ENCODE results near the gene TMEM87B. TPM values are rescaled to one million over a fixed set of nuclear protein-coding genes. Genes with fewer than 3 reads are reported as not detected.

TMEM87B gene
- total and polyA plus RNA-seq, 8 donors, result 24.6 to 36.8 (median 28.4) TPM

- Histone ChIP-seq H3K36me3 (no peaks in the 10 kb centered on the region), H3K4me1 (no peaks in the 10 kb centered on the region), H3K27ac (no peak overlapping the region), H3K4me3 (no peak overlapping the region), H3K9me3 (no peaks in the 10 kb centered on the region), H3K27me3 (peaks cover 5 to 14% of the 10 kb centered on the region in 2 donors)
- no peak for TF ChIP-seq CTCF (IDR thresholded peaks at IDR 0.05)
- no peak for DNase-seq
- intact Hi-C loops (cut with DNase I), result no loop called here
- no peak for ATAC-seq
Measured at GRCh38 chr2:112144966-112145365, 89.9 kb downstream of the TMEM87B start.

GRCh38 chr2:112147382-112148168, 92.5 kb downstream of the TMEM87B start:
- Histone ChIP-seq H3K4me3 (no peak overlapping the region), H3K27me3 (no peaks in the 10 kb centered on the region), H3K36me3 (no peaks in the 10 kb centered on the region), H3K27ac (no peak overlapping the region), H3K4me1 (no peaks in the 10 kb centered on the region), H3K9me3 (no peaks in the 10 kb centered on the region)
- intact Hi-C loops (cut with DNase I), result no loop called here
- TF ChIP-seq CTCF (IDR thresholded peaks at IDR 0.05), result no peak
- DNase-seq (no peak), ATAC-seq (no peak)

GRCh38 chr2:112148477-112148876, 93.4 kb downstream of the TMEM87B start:
- H3K36me3 ChIP-seq, result no peaks in the 10 kb centered on the region
- no peaks in the 10 kb centered on the region for H3K27me3 ChIP-seq
- ATAC-seq (no peak), DNase-seq (no peak)
- intact Hi-C loops (cut with DNase I), result no loop called here
- no peaks in the 10 kb centered on the region for H3K9me3 ChIP-seq
- no peak for TF ChIP-seq CTCF (IDR thresholded peaks at IDR 0.05)
- H3K27ac ChIP-seq, result no peak overlapping the region
- no peak overlapping the region for H3K4me3 ChIP-seq
- no peaks in the 10 kb centered on the region for H3K4me1 ChIP-seq

GRCh38 chr2:112149194-112149593, 94.1 kb downstream of the TMEM87B start:
- intact Hi-C loops (cut with DNase I), result no loop called here
- Histone ChIP-seq H3K9me3 (no peaks in the 10 kb centered on the region), H3K4me1 (no peaks in the 10 kb centered on the region), H3K36me3 (no peaks in the 10 kb centered on the region), H3K27ac (no peak overlapping the region), H3K27me3 (no peaks in the 10 kb centered on the region), H3K4me3 (no peak overlapping the region)
- no peak for ATAC-seq
- no peak for DNase-seq
- TF ChIP-seq CTCF (IDR thresholded peaks at IDR 0.05), result no peak

GRCh38 chr2:112149866-112150435, 94.9 kb downstream of the TMEM87B start:
- DNase-seq, result no peak
- H3K36me3 ChIP-seq, result no peaks in the 10 kb centered on the region
- TF ChIP-seq CTCF (IDR thresholded peaks at IDR 0.05), result no peak
- H3K27me3 ChIP-seq, result no peaks in the 10 kb centered on the region
- H3K27ac ChIP-seq, result no peak overlapping the region
- no peak for ATAC-seq
- H3K4me1 ChIP-seq, result no peaks in the 10 kb centered on the region
- no peaks in the 10 kb centered on the region for H3K9me3 ChIP-seq
- intact Hi-C loops (cut with DNase I), result no loop called here
- no peak overlapping the region for H3K4me3 ChIP-seq

All from left lung (tissue), 10 donors.